Measurements from ENCODE around the gene OXA1L. TPM values are rescaled to one million over a fixed set of nuclear protein-coding genes. Genes with fewer than 3 reads are reported as not detected.
"Not testable (repeated sequence)": the region's sequence is repeated elsewhere in the genome, so short reads cannot be mapped to it uniquely, and the experiment has no call there.

Gene OXA1L
- polyA plus RNA-seq, 4 donors: 106 to 144 (median 139) TPM

DNA sequence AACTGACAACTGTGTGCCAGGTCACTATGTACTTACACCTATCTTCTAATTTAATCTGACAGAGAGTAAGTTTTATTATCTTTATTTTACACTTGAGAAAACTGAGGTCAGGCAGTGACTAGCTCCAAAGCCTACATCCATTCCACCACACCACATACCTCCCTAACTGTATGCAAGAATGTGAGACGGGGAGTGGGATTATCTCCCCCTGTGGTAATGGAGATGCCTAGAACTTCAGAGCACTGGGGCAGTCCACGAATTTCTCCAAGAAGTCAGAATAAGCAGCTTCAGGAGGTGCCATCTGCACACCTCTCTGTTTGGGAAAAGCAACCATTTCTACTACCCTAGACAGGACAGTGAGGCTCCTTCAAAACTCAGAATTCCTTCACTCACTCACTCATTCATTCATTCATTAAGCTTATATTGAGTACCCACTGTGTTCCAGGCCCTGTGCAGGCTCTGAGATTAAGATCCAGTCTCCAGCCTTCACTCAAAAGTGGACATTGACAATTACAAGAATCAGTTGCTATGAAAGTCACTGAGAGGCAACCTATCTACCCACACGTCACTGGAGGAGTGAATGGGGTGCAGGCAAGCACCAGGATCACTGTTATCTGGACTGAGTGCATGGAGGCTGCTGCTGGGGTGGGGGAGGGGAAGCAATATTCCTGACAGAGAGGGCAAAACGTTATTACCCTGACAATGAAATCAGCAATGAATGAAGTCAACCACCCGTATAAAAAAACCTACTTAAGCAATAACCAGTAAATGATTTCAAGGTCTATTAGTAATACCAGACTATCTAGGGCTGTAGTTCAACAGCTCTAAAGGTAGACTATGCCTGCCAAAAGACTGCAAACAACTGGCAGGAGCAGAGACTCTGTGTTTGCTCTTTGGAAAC lies 30.8 kb downstream of the OXA1L start:
- no peak for DNase-seq (ENCODE audit: low read depth in 4 of 4, low spot score in 3 of 4)

DNA sequence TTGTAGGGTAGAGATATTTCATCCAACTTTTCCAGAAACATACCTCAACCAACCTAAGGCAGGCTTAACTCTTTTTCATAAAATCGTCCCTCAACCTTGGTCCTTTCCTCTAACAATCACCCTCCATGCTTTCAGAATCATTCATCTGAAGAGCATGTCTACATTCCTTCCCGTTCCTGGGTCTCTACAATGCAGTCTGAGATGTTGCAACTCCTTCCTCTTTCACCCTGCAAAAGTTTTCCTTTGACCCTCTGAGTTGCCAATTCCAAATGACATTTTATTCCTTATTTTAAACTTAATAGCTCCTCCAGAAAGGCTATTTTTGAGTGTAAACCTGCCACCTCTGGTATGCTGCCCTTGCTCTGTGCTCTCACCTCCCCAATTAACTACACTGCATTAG lies 32.0 kb downstream of the OXA1L start:
- DNase-seq (ENCODE audit: low read depth in 4 of 4, low spot score in 3 of 4): no peak

DNA sequence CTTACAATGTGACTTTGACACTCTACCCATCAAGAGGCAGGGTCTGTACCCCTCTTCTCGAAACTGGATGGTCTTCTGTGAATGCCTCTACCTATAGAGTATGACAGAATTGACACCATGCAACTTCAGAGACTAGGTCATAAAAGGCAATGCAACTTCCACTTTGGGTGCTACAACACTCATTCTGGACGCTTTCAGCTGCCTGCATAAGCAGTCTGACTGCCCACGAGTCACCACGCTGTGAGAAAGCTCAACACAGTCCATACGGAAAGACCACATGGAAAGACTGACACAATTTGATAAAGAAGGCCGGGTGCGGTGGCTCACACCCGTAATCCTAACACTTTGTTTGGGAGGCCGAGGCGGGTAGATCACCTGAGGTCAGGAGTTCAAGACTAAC lies 33.9 kb downstream of the OXA1L start:
- DNase-seq (ENCODE audit: low read depth in 4 of 4, low spot score in 3 of 4): no peak

GRCh38 chr14:22801716-22802115 lies 35.2 kb downstream of the OXA1L start:
- DNase-seq (ENCODE audit: low read depth in 4 of 4, low spot score in 3 of 4): no peak

DNA sequence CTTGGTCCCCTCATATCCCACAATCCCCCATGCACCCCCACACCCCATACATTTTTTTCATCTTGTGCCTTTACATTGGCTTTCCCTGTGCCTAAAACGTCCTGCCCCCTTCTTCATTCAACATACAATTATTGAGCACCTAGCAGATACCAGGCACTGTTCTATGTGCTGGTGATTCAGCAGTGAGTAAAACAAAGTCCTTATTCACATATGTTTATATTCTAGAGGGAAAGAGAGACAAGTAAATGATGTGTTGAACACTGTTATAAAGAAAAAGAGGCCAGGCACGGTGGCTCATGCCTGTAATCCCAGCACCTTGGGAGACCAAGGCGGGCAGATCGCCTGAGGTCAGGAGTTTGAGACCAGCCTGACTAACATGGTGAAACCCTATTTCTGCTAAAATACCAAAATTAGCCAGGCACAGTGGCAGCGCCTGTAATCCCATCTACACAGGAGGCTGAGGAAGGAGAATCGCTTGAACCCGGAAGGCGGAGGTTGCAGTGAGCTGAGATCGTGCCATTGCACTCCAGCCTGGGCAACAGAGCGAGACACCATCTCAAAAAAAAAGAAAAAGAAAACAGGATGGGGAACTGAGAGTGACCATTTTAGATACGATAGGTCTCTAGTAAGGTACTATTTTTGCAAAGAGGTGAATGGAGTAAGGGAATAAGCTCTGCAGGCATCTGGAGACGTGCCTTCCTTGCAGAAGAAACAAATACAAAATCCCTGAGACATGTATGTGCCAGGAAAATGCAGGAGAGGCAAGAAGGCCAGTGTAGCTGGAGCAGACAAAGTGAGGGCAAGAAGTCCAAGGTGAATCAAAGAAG lies 36.6 kb downstream of the OXA1L start:
- DNase-seq (ENCODE audit: low read depth in 4 of 4, low spot score in 3 of 4): no peak

GRCh38 chr14:22803687-22803974 lies 37.1 kb downstream of the OXA1L start:
- no peak for DNase-seq (ENCODE audit: low read depth in 4 of 4, low spot score in 3 of 4)

GRCh38 chr14:22805235-22805634 lies 38.7 kb downstream of the OXA1L start:
- DNase-seq (ENCODE audit: low read depth in 4 of 4, low spot score in 3 of 4): not testable (repeated sequence)

DNA sequence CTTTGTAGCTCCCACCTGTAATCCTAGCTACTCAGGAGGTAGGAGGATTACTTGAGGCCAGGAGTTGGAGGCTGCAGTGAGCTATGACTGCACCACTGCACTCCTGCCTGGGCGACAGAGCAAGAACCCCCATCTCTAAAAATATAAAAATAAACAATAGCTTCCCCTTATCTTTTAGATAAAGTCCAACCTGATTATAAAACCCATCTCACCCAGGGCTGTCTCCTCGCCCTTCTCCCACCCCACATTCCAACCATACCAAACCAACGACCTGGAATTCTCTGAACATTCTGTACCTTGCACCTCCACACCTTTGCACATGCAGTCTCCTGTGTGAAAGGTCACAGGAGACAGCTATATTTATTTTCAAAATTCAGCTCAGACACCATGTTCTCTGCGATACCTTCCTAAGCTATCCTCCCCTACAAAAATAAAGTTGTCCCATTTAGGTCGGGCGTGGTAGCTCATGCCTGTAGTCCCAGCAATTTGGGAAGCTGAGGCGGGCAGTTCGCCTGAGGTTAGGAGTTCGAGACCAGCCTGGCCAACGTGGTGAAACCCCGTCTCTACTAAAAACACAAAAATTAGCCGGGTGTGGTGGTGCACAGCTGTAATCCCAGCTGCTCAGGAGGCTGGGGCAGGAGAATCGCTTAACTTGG lies 41.1 kb downstream of the OXA1L start:
- no peak for DNase-seq (ENCODE audit: low read depth in 4 of 4, low spot score in 3 of 4)

GRCh38 chr14:22808388-22809209 lies 42.1 kb downstream of the OXA1L start:
- no peak for DNase-seq (ENCODE audit: low read depth in 4 of 4, low spot score in 3 of 4)

GRCh38 chr14:22811722-22812121 lies 45.2 kb downstream of the OXA1L start:
- no peak for DNase-seq (ENCODE audit: low read depth in 4 of 4, low spot score in 3 of 4)

DNA sequence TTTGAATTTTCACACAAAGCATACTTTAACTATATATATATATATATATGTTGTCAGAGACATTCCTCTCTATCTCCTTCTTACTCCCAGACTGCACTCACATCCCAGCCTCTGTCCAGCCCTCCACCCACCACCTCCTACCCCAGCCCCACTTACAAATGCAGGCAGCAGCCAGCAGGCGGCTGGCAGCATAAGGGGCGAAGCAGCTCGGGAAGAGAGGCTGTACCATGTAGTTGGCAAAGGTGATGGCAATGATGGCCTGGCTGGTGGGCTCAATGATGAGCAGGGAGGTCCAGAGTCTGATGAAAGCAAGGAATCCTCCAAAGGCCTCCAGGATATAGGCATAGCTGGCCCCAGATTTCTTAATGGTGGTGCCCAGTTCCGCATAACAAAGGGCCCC lies 46.3 kb downstream of the OXA1L start:
- no peak for DNase-seq (ENCODE audit: low read depth in 4 of 4, low spot score in 3 of 4)

DNA sequence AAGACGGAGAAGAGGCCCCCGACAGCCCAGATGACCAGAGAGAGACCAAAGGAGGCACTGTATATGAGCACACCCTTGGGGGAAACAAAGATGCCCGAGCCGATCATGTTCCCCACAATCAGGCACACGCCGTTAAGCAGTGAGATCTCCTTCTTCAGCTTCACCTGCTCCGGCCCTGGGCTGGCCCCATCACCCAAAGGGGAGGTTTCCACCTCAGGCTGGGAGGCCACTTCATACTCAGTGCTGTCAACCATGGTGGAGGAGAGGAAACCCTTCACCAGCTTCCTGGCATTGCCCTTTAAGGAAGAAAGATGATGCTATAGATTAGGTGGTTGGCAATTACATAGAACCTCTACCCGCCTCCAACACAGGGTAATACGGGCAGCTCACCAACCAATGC lies 46.7 kb downstream of the OXA1L start:
- no peak for DNase-seq (ENCODE audit: low read depth in 4 of 4, low spot score in 3 of 4)

- no peak for DNase-seq (ENCODE audit: low read depth in 4 of 4, low spot score in 3 of 4)
Measured at GRCh38 chr14:22814373-22814772, 47.9 kb downstream of the OXA1L start.

GRCh38 chr14:22814941-22815713 lies 48.6 kb downstream of the OXA1L start, which contains the start of gene SLC7A7:
Gene SLC7A7, minus strand, starts transcription at chr14:22815435. Its CDS starts 2,037 bp downstream, at chr14:22813398.
- DNase-seq (ENCODE audit: low read depth in 4 of 4, low spot score in 3 of 4): no peak

DNA sequence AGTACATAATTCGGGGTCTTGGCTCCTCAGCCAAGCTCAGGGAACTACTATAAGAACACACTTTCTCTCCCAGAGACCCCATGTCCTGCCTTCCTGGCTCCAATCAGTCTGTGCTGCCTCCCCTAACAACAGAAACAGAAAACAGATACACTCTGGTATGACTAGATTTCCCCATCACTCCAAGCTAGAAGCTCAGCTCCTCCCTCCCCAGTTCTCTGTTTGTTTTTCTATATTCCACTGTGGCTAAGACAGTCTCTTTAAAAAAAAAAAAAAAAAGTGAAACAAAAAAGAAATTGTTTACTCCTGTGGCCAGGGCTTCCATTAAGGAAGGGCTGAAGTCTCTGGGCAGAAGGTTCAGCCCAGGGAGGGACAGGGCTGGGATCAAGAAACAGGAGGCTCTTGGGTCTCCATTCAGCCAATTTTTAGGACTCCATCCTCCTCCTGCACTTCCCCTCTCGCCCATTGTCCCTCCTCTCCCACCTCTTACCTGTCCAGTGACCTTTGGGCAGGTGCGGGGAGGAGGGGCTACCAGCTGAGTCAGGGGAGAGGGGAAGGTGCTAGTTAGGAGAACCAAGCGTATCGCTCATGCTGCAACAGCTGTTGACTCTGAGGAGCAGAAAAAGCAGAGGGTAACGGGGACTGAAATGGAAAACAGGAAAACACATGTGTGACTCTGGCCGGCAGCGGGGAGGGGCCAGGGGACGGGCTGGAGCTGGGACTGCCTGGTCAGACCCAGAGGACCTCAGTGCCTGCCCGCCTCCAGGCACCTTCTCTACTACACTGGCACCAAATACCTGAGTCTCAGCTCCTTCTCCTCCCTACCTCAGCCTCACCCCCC lies 52.9 kb downstream of the OXA1L start:
- DNase-seq (ENCODE audit: low read depth in 4 of 4, low spot score in 3 of 4): no peak

DNA sequence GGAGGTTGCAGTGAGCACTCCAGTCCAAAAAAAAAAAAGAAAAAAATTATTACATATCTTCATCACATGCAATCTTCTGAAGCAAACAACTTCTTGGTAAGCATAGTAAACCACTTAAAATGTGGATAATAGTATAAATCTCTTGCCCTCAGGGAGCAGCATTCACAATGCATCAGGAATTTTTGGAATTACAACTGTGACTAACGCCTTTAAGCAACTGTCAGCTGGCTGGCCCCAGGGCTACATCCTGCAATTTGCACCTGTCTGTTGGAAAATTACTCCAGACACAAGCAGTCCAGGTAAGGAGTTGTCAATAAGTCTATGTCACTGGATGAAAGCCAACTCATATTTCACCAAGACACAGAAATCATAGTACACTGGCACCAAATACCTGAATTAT lies 54.2 kb downstream of the OXA1L start:
- DNase-seq (ENCODE audit: low read depth in 4 of 4, low spot score in 3 of 4): no peak

DNA sequence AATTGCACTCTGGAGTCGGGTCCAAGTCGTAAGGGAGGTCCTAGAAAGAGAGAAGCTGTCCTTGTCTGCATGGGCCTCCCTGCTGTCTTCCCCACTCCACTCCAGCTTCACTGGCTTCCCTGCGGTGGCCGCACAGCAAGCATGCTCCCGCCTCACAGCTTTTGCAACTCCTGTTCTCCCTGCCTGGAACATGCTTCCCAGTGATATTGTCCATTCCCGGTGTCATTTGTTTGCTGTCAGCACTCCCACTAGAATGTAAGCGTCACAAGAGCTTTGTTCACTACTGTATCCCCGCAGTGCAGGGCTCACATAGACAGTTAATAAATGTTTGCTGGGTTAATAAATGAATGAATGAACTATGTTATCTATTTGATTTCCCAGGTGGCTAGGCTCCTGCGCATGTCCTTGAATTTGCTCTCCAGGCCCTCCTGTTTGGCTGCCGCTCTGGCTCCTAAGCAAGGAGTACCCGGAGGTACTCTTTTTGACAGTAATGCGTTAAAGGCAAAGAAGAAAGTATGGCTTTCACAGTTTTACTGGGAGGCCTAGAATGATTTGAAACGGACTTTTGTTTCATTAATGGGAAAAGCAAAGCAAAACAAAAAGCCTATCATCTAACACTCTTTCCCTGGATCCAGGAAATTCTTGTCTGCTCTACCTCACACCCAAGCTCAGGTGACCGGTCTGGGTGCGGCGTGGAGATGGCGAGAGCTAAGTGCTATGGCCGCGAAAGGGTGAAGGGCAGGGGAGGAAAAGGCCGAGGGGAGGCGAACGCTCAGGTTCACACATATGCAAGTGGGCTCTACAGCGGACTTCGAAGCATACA lies 54.9 kb downstream of the OXA1L start:
- DNase-seq (ENCODE audit: low read depth in 4 of 4, low spot score in 3 of 4): no peak

DNA sequence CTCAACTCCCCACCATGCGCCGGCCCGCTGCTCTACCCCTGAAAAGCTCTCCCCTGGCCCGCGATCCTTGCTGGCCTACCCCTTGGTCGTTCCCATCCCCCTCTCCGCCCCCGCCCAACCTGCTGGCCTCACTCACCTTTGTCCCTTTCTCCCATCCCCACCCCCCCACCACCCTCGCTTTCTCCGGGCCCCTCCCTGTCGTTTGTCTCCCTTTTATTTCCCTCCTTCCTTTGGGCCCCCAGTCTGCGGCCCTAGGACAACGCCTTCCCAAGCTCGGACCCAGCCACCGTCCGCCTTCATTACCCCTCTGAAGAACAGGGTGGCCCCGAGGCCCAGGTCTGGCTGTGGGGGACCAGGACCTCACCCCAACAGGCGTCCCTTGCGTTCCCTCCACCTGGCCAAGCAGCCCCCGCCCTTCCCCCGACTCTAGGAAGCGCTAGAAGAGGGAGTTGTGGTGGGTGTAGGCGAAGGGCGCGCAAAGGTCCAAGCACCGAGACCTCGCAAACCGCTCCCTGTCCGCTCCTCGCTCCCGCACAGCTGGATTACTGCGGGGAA lies 55.6 kb downstream of the OXA1L start:
- DNase-seq (ENCODE audit: low read depth in 4 of 4, low spot score in 3 of 4): no peak
